ENCODE measurements around the gene AP5Z1. TPM values are rescaled to one million over a fixed set of nuclear protein-coding genes. Genes with fewer than 3 reads are reported as not detected.

AP5Z1 gene
- total RNA-seq, 1 experiment from 2014 or later = 44.0 TPM

DNA sequence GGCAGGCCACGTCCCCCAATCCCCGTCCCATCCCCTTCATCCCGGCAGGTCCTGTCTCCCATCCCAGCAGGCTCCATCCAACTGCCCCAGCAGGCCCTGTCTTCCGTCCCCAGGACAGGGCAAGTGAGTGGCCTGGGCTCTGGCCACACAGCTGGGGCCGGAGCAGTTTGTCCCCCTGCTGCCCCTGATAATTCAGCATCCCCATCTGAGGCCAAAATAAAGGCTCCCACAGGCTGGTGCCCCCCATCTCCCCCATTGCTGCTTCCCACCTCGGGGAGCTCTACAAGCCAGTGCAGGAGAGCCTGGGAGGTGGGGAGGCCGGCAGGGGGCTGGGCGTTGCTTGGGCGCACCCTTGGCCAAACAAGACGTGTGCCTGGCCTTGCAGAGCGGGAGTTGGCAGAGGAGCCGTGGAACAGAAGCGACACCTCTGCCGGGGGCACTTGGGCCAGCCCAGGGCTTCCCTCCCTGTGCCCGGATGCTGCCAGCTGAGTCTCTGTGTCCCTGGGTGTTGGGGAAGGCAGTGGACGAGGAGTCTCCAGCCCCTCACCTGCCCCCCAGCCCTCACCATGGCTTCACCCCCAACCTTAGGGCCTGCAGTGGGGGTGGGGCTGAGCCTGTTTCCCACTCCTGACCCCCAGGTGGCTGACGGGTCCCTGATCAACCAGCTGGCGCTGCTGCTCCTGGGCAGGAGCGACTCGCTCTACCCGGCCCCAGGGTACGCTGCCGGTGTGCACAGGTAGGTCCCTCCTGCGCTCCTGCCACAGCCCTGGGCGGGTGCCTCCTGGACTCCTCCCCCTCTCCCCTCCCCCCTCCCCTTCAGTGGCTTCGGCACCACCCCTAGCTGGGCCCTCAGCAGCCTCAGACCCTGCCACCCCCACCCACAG is 14.0 kb downstream of the AP5Z1 start:
- intact Hi-C loops (cut with micrococcal nuclease; ENCODE audit: unreplicated experiment) = no loop called here
- no TSS peak for BruUV-seq (replicated peaks)
- TF ChIP-seq, protein P1, sequence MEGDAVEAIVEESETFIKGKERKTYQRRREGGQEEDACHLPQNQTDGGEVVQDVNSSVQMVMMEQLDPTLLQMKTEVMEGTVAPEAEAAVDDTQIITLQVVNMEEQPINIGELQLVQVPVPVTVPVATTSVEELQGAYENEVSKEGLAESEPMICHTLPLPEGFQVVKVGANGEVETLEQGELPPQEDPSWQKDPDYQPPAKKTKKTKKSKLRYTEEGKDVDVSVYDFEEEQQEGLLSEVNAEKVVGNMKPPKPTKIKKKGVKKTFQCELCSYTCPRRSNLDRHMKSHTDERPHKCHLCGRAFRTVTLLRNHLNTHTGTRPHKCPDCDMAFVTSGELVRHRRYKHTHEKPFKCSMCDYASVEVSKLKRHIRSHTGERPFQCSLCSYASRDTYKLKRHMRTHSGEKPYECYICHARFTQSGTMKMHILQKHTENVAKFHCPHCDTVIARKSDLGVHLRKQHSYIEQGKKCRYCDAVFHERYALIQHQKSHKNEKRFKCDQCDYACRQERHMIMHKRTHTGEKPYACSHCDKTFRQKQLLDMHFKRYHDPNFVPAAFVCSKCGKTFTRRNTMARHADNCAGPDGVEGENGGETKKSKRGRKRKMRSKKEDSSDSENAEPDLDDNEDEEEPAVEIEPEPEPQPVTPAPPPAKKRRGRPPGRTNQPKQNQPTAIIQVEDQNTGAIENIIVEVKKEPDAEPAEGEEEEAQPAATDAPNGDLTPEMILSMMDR (conservative IDR thresholded peaks at IDR 0.05) = no peak
- TF ChIP-seq EZH2 (IDR thresholded peaks at IDR 0.05; ENCODE audit: low read depth) = no peak
- POLR2A ChIA-PET (ENCODE audit: unreplicated experiment) = no interaction called here
- Histone ChIP-seq H2AFZ (no peak overlapping the region), H3K4me1 (replicated peaks; ENCODE audit: insufficient read depth) (peaks cover under 1% of the 10 kb centered on the region; the same call in 1 of the 2 replicates), H3K4me2 (no peak overlapping the region), H3K9me2 (ENCODE audit: insufficient read depth) (no peaks in the 10 kb centered on the region), H3K27me3 (ENCODE audit: insufficient read depth, low read depth) (no peaks in the 10 kb centered on the region), H3K79me2 (ENCODE audit: low read depth) (no peaks in the 10 kb centered on the region), H3K27ac (no peak overlapping the region), H3K36me3 (ENCODE audit: low read depth) (no peaks in the 10 kb centered on the region), H3K9me3 (ENCODE audit: insufficient read depth, low read depth) (no peaks in the 10 kb centered on the region), H3K4me3 (no peak overlapping the region), H4K20me1 (ENCODE audit: insufficient read depth) (peaks cover 10% of the 10 kb centered on the region; the same call in 1 of the 2 replicates), H3F3A (ENCODE audit: insufficient read depth, low read depth) (no peaks in the 10 kb centered on the region)
- DNase-seq = no peak
- CTCF ChIA-PET = no interaction called here

GRCh38 chr7:4790078-4790465 is 14.6 kb downstream of the AP5Z1 start:
- H4K20me1 ChIP-seq (ENCODE audit: insufficient read depth) = peaks cover 10% of the 10 kb centered on the region; the same call in 1 of the 2 replicates
- POLR2A ChIA-PET (ENCODE audit: unreplicated experiment) = no interaction called here
- H3K9me2 ChIP-seq (ENCODE audit: insufficient read depth) = no peaks in the 10 kb centered on the region
- no peaks in the 10 kb centered on the region for H3K79me2 ChIP-seq (ENCODE audit: low read depth)
- no peak overlapping the region for H3K4me3 ChIP-seq
- H3K4me1 ChIP-seq (replicated peaks; ENCODE audit: insufficient read depth) = peaks cover 7% of the 10 kb centered on the region; the same call in 1 of the 2 replicates
- H3K27me3 ChIP-seq (ENCODE audit: insufficient read depth, low read depth) = no peaks in the 10 kb centered on the region
- no peaks in the 10 kb centered on the region for H3F3A ChIP-seq (ENCODE audit: insufficient read depth, low read depth)
- H3K27ac ChIP-seq = no peak overlapping the region
- no peak overlapping the region for H2AFZ ChIP-seq
- no peak overlapping the region for H3K4me2 ChIP-seq
- DNase-seq = no peak
- TF ChIP-seq EZH2 (IDR thresholded peaks at IDR 0.05; ENCODE audit: low read depth) = no peak
- TF ChIP-seq, protein P1 (conservative IDR thresholded peaks at IDR 0.05) = no peak
- CTCF ChIA-PET = no interaction called here
- no peaks in the 10 kb centered on the region for H3K36me3 ChIP-seq (ENCODE audit: low read depth)
- H3K9me3 ChIP-seq (ENCODE audit: insufficient read depth, low read depth) = no peaks in the 10 kb centered on the region
- intact Hi-C loops (cut with micrococcal nuclease; ENCODE audit: unreplicated experiment) = no loop called here
- no TSS peak for BruUV-seq (replicated peaks)

- CTCF ChIA-PET = no interaction called here
- intact Hi-C loops (cut with micrococcal nuclease; ENCODE audit: unreplicated experiment) = no loop called here
These were observed 15.1 kb downstream of the AP5Z1 start for GRCh38 chr7:4790516-4790991.

More at GRCh38 chr7:4790516-4790991, 15.1 kb downstream of the AP5Z1 start:
- Histone ChIP-seq H3K9me2 (ENCODE audit: insufficient read depth) (no peaks in the 10 kb centered on the region), H3K36me3 (ENCODE audit: low read depth) (no peaks in the 10 kb centered on the region), H2AFZ (no peak overlapping the region), H3K4me1 (replicated peaks; ENCODE audit: insufficient read depth) (peaks cover 7% of the 10 kb centered on the region; the same call in 1 of the 2 replicates), H3K9me3 (ENCODE audit: insufficient read depth, low read depth) (no peaks in the 10 kb centered on the region), H3K27ac (no peak overlapping the region), H3K79me2 (ENCODE audit: low read depth) (no peaks in the 10 kb centered on the region), H3F3A (ENCODE audit: insufficient read depth, low read depth) (no peaks in the 10 kb centered on the region), H3K4me2 (no peak overlapping the region), H4K20me1 (ENCODE audit: insufficient read depth) (peaks cover 10% of the 10 kb centered on the region; the same call in 1 of the 2 replicates), H3K27me3 (ENCODE audit: insufficient read depth, low read depth) (no peaks in the 10 kb centered on the region), H3K4me3 (no peak overlapping the region)
- no peak for DNase-seq
- no TSS peak for BruUV-seq (replicated peaks)
- TF ChIP-seq, protein P1 (conservative IDR thresholded peaks at IDR 0.05) = no peak
- TF ChIP-seq EZH2 (IDR thresholded peaks at IDR 0.05; ENCODE audit: low read depth) = no peak
- POLR2A ChIA-PET (ENCODE audit: unreplicated experiment) = no interaction called here

All from PC-9 (cell line).